Measurements from ENCODE around the gene OR5I1. TPM values are rescaled to one million over a fixed set of nuclear protein-coding genes. Genes with fewer than 3 reads are reported as not detected.

OR5I1 gene
- polyA plus RNA-seq, 2 of the 4 experiments (the other 2 are of a cell fraction), result not detected

DNA sequence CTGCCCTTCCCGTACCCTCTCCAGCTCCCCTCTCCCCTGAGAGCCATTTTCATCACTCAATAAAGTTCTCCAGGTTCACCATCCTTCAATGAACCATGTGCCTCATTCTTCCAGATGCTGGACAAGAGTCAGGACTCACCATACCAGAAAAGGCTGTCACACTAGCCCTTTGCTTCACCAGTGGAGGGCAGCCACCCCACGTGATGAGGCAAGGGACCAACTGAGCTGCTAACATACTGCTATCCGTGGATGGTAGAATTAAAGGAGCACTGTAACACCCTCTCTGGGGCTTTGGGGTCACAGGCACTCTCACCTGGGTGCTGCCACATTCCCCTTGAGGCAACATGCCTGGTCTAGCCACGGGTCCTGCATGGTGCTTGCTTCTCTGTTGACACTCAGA lies 13.1 kb upstream of the OR5I1 start (continued):
- TF ChIP-seq ZSCAN20 (CRISPR knock-in tag; IDR thresholded peaks at IDR 0.05) (no peak), CEBPB (IDR thresholded peaks at IDR 0.05) (no peak), HEYL (CRISPR knock-in tag; IDR thresholded peaks at IDR 0.05) (no peak), E2F6 (IDR thresholded peaks at IDR 0.05; ENCODE audit: borderline replicate concordance, low read depth) (no peak)

- WGBS (ENCODE audit: missing lambda C conversion rate), result 2% methylated on average over 3 of the region's 3 CpGs
- TF ChIP-seq ATOH8 (CRISPR knock-in tag; IDR thresholded peaks at IDR 0.05; ENCODE audit: low read depth) (no peak), SMC3 (IDR thresholded peaks at IDR 0.05) (peak; percentile 67), RAD21 (conservative IDR thresholded peaks at IDR 0.05 in 1 of 2, IDR thresholded peaks at IDR 0.05 in 1 of 2) (peak; percentile 68 to 73), GATA3 (IDR thresholded peaks at IDR 0.05; ENCODE audit: borderline replicate concordance) (no peak), PBX3 (IDR thresholded peaks at IDR 0.05) (no peak)
- TF ChIP-seq, protein P1, sequence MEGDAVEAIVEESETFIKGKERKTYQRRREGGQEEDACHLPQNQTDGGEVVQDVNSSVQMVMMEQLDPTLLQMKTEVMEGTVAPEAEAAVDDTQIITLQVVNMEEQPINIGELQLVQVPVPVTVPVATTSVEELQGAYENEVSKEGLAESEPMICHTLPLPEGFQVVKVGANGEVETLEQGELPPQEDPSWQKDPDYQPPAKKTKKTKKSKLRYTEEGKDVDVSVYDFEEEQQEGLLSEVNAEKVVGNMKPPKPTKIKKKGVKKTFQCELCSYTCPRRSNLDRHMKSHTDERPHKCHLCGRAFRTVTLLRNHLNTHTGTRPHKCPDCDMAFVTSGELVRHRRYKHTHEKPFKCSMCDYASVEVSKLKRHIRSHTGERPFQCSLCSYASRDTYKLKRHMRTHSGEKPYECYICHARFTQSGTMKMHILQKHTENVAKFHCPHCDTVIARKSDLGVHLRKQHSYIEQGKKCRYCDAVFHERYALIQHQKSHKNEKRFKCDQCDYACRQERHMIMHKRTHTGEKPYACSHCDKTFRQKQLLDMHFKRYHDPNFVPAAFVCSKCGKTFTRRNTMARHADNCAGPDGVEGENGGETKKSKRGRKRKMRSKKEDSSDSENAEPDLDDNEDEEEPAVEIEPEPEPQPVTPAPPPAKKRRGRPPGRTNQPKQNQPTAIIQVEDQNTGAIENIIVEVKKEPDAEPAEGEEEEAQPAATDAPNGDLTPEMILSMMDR (IDR thresholded peaks at IDR 0.05), result peak; percentile 69
- CTCF ChIA-PET, result no interaction called here
Measured at GRCh38 chr11:55942785-55943392, 6.7 kb upstream of the OR5I1 start.

DNA sequence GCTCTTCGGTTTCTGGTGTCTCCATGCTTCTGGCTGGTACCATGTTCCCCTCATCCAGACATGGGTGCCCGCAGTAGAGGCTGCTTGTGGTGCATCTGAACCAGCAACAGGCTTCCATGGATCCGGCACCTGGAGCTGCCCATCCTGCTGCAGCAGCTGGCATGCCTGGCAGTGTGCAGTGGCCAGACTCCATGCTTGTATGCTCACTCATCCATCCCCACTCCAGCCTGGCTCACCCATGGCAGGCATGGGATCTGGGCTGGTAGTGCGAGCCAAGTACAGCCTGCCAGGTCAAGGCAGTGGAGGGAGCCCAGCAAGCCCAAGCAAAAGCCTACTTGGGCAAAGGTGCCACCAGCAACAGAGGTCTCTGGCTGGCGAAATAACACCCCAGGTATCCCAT lies 15.7 kb downstream of the OR5I1 start:
- DNase-seq (ENCODE audit: low read depth in 1 of 2, low spot score in 1 of 2) (no peak), ATAC-seq (no peak), FAIRE-seq (no peak)
- ChIA-PET CTCF (no interaction called here), POLR2A (no interaction called here)
- TF ChIP-seq JUN (IDR thresholded peaks at IDR 0.05), result no peak
- TF ChIP-seq CEBPB (IDR thresholded peaks at IDR 0.05), result no peak
- no peak for TF ChIP-seq TP53 (CRISPR knock-in tag; IDR thresholded peaks at IDR 0.05)
- no peak for TF ChIP-seq HDAC2 (IDR thresholded peaks at IDR 0.05)
- no peak for TF ChIP-seq MAZ (IDR thresholded peaks at IDR 0.05; ENCODE audit: borderline replicate concordance, low read depth, low read length)
- TF ChIP-seq KDM5A (IDR thresholded peaks at IDR 0.05), result no peak
- TF ChIP-seq SREBF2 (IDR thresholded peaks at IDR 0.05), result no peak
- no peak for TF ChIP-seq ZNF302 (CRISPR knock-in tag; IDR thresholded peaks at IDR 0.05)
- TF ChIP-seq PBX3 (IDR thresholded peaks at IDR 0.05), result no peak
- no peak for TF ChIP-seq RAD21 (conservative IDR thresholded peaks at IDR 0.05 in 1 of 2, IDR thresholded peaks at IDR 0.05 in 1 of 2)
- TF ChIP-seq, protein P2, sequence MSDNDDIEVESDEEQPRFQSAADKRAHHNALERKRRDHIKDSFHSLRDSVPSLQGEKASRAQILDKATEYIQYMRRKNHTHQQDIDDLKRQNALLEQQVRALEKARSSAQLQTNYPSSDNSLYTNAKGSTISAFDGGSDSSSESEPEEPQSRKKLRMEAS (IDR thresholded peaks at IDR 0.05), result no peak
- no peak for TF ChIP-seq RFX5 (IDR thresholded peaks at IDR 0.05)
- TF ChIP-seq, protein P1 (IDR thresholded peaks at IDR 0.05), result no peak
- no peak for TF ChIP-seq EP300 (IDR thresholded peaks at IDR 0.05)
- no peak overlapping the region for H3K27ac ChIP-seq
- H3K9me3 ChIP-seq, result no peaks in the 10 kb centered on the region
- H3K4me1 ChIP-seq, result no peaks in the 10 kb centered on the region
- no peak overlapping the region for H3K4me2 ChIP-seq
- H3K4me3 ChIP-seq, result no peak overlapping the region
- under 1% methylated on average over 5 of the region's 5 CpGs for WGBS (ENCODE audit: missing lambda C conversion rate)

More at GRCh38 chr11:55942785-55943392, 6.7 kb upstream of the OR5I1 start:
- H3K27ac ChIP-seq, result no peak overlapping the region
- no peaks in the 10 kb centered on the region for H3K4me1 ChIP-seq
- FAIRE-seq, result peak; percentile 51
- H3K9me3 ChIP-seq, result no peaks in the 10 kb centered on the region
- POLR2A ChIA-PET, result no interaction called here
- no peak overlapping the region for H3K4me3 ChIP-seq
- ATAC-seq, result 0 out of 6 replicates have a peak, but pooled peaks of 1 of the 2 experiments have one; percentile 53
- peak; percentile 3 to 62 for DNase-seq (ENCODE audit: low read depth in 1 of 2, low spot score in 1 of 2)
- H3K4me2 ChIP-seq, result no peak overlapping the region

Measured in A549 (cell line).